Neural progenitor cell (in vitro differentiated cells): ENCODE data around the gene ATXN1. TPM values are rescaled to one million over a fixed set of nuclear protein-coding genes. Genes with fewer than 3 reads are reported as not detected.
"Not testable (repeated sequence)": the region's sequence is repeated elsewhere in the genome, so short reads cannot be mapped to it uniquely, and the experiment has no call there.

Experiments used
- DNase-seq: peaks from one replicate; pipeline ENCODE4 v3.0.0-alpha.2; 2016; ENCODE audit warnings: low spot score
- H2AFZ ChIP-seq: fragments of 200-600 bp; sonication (generic); replicated peaks from 2 replicates; pipeline ENCODE4 v1.6.1; 2016; ENCODE audit warnings: antibody characterized with exemption
- H3F3A ChIP-seq: fragments of 200-600 bp; sonication (generic); 2 replicates; pipeline ENCODE4 v1.6.1; 2016; ENCODE audit warnings: antibody characterized with exemption, low read depth
- H3K27ac ChIP-seq: fragments of 200-600 bp; sonication (generic); 2 replicates; pipeline ENCODE4 v1.5.1; 2016; ENCODE audit warnings: mild to moderate bottlenecking
- H3K27me3 ChIP-seq: fragments of 200-600 bp; sonication (generic); 2 replicates; pipeline ENCODE4 v1.6.1; 2016; ENCODE audit warnings: mild to moderate bottlenecking, moderate library complexity
- H3K36me3 ChIP-seq: fragments of 200-600 bp; sonication (generic); 2 replicates; pipeline ENCODE4 v1.5.1; 2016
- H3K4me1 ChIP-seq: fragments of 200-600 bp; sonication (generic); 2 replicates; pipeline ENCODE4 v1.6.1; 2016; ENCODE audit warnings: mixed run types
- H3K4me2 ChIP-seq: fragments of 200-600 bp; sonication (generic); 2 replicates; pipeline ENCODE4 v1.6.1; 2016
- H3K4me3 ChIP-seq: fragments of 200-600 bp; sonication (generic); 2 replicates; pipeline ENCODE4 v1.5.1; 2016
- H3K79me2 ChIP-seq: fragments of 200-600 bp; sonication (generic); 2 replicates; pipeline ENCODE4 v1.6.1; 2016; ENCODE audit warnings: low read depth
- H3K9ac ChIP-seq: fragments of 200-600 bp; sonication (generic); 2 replicates; pipeline ENCODE4 v1.6.1; 2016
- H3K9me3 ChIP-seq: fragments of 200-600 bp; sonication (generic); 2 replicates; pipeline ENCODE4 v1.5.1; 2016; ENCODE audit warnings: low read depth
- H4K20me1 ChIP-seq: fragments of 200-600 bp; sonication (generic); 2 replicates; pipeline ENCODE4 v1.6.1; 2016; ENCODE audit warnings: low read depth
- H3K27ac Mint-ChIP-seq: 3 replicates; pipeline ENCODE4 v1.8.0; 2021; ENCODE audit warnings: mixed read lengths
- H3K27me3 Mint-ChIP-seq: 2 replicates; pipeline ENCODE4 v1.8.0; 2022; ENCODE audit warnings: low read depth, mild to moderate bottlenecking, inconsistent platforms, moderate library complexity, mixed read lengths; ENCODE audit not compliant: insufficient read depth
- H3K36me3 Mint-ChIP-seq: 3 replicates; pipeline ENCODE4 v1.8.0; 2021; ENCODE audit warnings: mixed read lengths
- H3K4me1 Mint-ChIP-seq: 3 replicates; pipeline ENCODE4 v1.8.0; 2021; ENCODE audit warnings: mixed read lengths
- H3K4me3 Mint-ChIP-seq: 3 replicates; pipeline ENCODE4 v1.8.0; 2021; ENCODE audit warnings: mild to moderate bottlenecking, moderate library complexity, mixed read lengths
- H3K9me3 Mint-ChIP-seq: 3 replicates; pipeline ENCODE4 v1.8.0; 2020; ENCODE audit warnings: mixed read lengths
- EZH2 ChIP-seq: fragments of 200-600 bp; sonication (generic); IDR thresholded peaks from 2 replicates; pipeline ENCODE4 v1.6.1; 2017; ENCODE audit warnings: antibody characterized with exemption, mild to moderate bottlenecking, moderate library complexity
- EZH2phosphoT487 ChIP-seq: fragments of 200-600 bp; sonication (generic); IDR thresholded peaks from 2 replicates; pipeline ENCODE4 v1.6.1; 2017; ENCODE audit warnings: antibody characterized with exemption
- total RNA-seq: library from RNA; depleted of rRNA; stranded (reverse); fragments of >200 nt; gene quantifications from 2 replicates; pipeline ENCODE4 v1.2.3, GENCODE V29; 2015; ENCODE audit warnings: low replicate concordance
- TF ChIP-seq, protein P1 (sequence below): fragments of 200-600 bp; sonication (generic); IDR thresholded peaks from 2 replicates; pipeline ENCODE4 v1.5.1; 2017; ENCODE audit warnings: antibody characterized with exemption, mild to moderate bottlenecking

Gene ATXN1
- total RNA-seq, 1 donor from 2014 or later: 3.6 TPM

DNA sequence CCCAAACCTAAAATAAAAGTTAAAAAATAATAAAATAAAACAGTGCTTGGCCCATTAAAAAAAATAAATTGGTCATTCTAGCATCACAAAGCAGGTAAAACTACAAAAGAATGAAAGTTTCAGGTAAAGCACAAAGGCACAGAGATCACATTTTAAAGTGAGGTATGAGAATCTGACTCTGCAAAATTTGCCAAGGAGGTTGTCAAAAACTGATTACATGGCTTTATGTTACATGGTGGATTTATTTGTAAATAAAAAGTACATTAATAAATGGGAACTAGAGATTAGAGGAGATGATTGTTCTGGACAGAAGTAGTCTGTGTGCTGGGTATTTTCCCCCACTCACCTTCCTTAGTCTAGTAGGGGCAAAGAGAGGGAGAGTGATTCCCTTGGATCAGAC is 24.2 kb upstream of the ATXN1 start:
- no peaks in the 10 kb centered on the region for H3F3A ChIP-seq
- H3K27ac ChIP-seq: no peak overlapping the region
- Mint-ChIP-seq H3K27me3 (peaks cover 6% of the 10 kb centered on the region), H3K36me3 (no peaks in the 10 kb centered on the region), H3K9me3 (peaks cover 2% of the 10 kb centered on the region), H3K27ac (no peak overlapping the region), H3K4me3 (no peak overlapping the region), H3K4me1 (peaks cover 2% of the 10 kb centered on the region)
- H3K27me3 ChIP-seq: no peaks in the 10 kb centered on the region
- H2AFZ ChIP-seq: no peak overlapping the region
- H3K4me1 ChIP-seq: peaks cover 6% of the 10 kb centered on the region
- H3K4me2 ChIP-seq: no peak overlapping the region
- TF ChIP-seq EZH2phosphoT487: no peak
- TF ChIP-seq, protein P1, sequence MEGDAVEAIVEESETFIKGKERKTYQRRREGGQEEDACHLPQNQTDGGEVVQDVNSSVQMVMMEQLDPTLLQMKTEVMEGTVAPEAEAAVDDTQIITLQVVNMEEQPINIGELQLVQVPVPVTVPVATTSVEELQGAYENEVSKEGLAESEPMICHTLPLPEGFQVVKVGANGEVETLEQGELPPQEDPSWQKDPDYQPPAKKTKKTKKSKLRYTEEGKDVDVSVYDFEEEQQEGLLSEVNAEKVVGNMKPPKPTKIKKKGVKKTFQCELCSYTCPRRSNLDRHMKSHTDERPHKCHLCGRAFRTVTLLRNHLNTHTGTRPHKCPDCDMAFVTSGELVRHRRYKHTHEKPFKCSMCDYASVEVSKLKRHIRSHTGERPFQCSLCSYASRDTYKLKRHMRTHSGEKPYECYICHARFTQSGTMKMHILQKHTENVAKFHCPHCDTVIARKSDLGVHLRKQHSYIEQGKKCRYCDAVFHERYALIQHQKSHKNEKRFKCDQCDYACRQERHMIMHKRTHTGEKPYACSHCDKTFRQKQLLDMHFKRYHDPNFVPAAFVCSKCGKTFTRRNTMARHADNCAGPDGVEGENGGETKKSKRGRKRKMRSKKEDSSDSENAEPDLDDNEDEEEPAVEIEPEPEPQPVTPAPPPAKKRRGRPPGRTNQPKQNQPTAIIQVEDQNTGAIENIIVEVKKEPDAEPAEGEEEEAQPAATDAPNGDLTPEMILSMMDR: no peak
- no peak for TF ChIP-seq EZH2
- no peaks in the 10 kb centered on the region for H3K36me3 ChIP-seq
- no peak for DNase-seq
- H3K79me2 ChIP-seq: no peaks in the 10 kb centered on the region
- H4K20me1 ChIP-seq: no peaks in the 10 kb centered on the region
- no peak overlapping the region for H3K9ac ChIP-seq
- no peak overlapping the region for H3K4me3 ChIP-seq
- H3K9me3 ChIP-seq: no peaks in the 10 kb centered on the region

DNA sequence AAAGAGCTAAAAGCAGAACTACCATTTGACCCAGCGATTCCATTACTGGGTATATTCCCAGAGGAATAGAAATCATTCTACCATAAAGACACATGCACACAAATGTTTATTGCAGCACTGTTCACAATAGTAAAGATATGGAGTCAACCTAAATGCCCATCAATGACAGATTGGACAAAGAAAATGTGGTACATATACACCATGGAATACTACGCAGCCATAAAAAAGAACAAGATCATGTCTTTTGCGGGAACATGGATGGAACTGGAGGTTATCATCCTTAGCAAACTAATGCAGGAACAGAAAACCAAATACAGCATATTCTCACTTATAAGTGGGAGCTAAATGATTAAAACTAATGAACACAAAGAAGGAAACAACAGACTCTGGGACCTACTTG is 23.7 kb upstream of the ATXN1 start:
- H3K4me1 ChIP-seq, H4K20me1 ChIP-seq, DNase-seq, H3K27me3 Mint-ChIP-seq, H3K9ac ChIP-seq, H3K4me1 Mint-ChIP-seq, H3K27ac ChIP-seq, H3K4me3 ChIP-seq, H3K4me3 Mint-ChIP-seq, H2AFZ ChIP-seq, H3K9me3 ChIP-seq, H3K9me3 Mint-ChIP-seq, H3K79me2 ChIP-seq, H3F3A ChIP-seq, H3K27me3 ChIP-seq, H3K36me3 Mint-ChIP-seq, H3K27ac Mint-ChIP-seq, H3K4me2 ChIP-seq, H3K36me3 ChIP-seq: not testable (repeated sequence)

DNA sequence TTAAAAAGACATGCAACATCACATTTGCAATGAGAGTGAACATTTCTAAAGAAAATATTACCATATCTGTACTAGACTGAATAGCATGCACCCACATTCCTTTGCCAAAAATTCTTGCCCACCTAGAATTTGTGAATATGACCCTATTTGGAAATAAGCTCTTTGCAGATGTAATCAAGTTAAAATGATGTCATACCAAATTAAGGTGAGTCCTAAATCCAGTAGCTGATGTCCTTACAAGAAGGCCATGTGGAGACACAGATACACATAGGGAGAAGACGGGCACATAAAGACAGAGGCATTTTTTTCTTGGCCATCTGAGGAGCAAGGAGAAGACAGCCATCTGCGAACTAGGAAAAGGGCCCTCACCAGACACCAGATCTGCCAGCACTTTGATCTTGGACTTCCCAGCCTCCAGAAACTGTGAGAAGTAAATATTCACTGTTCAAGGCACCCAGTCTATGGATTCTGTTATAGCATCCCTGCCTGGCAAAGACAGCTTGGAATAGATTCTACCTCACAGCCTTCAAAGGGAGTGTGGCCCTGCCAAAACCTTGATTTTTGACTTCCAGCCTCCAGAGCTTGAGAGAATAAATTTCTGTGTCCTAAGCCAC is 22.8 kb upstream of the ATXN1 start:
- Histone ChIP-seq H3K4me3 (no peak overlapping the region), H3K9ac (no peak overlapping the region), H3K27ac (no peak overlapping the region), H3K27me3 (no peaks in the 10 kb centered on the region), H3K9me3 (no peaks in the 10 kb centered on the region), H3F3A (no peaks in the 10 kb centered on the region), H4K20me1 (no peaks in the 10 kb centered on the region), H3K36me3 (no peaks in the 10 kb centered on the region), H2AFZ (no peak overlapping the region), H3K4me2 (no peak overlapping the region), H3K79me2 (no peaks in the 10 kb centered on the region), H3K4me1 (peaks cover 6% of the 10 kb centered on the region)
- DNase-seq: no peak
- Mint-ChIP-seq H3K27me3 (peaks cover 6% of the 10 kb centered on the region), H3K4me3 (no peak overlapping the region), H3K4me1 (peaks cover 2% of the 10 kb centered on the region), H3K9me3 (peaks cover 2% of the 10 kb centered on the region), H3K27ac (no peak overlapping the region), H3K36me3 (no peaks in the 10 kb centered on the region)
- TF ChIP-seq, protein P1: no peak
- no peak for TF ChIP-seq EZH2phosphoT487
- TF ChIP-seq EZH2: no peak

DNA sequence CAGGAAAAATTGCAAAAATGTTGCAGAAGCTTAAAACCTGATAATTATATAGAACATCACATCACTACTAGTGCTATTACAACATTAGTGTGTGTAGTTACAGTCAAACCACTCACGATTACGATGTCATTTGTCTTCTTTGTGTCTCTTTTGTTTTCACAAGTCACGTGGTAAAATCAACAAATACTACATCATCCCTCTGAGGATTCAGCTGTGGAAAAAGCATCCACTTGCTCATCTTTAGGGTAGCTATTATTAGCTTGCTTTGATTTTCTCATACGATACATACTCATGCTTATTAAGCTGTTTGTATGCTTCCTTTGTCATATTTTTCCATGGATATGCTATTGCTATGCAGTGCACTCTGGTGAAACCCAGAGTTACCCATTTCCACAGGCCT is 22.2 kb upstream of the ATXN1 start:
- no peak overlapping the region for H3K9ac ChIP-seq
- no peaks in the 10 kb centered on the region for H3F3A ChIP-seq
- no peak overlapping the region for H3K27ac ChIP-seq
- H2AFZ ChIP-seq: no peak overlapping the region
- no peak overlapping the region for H3K4me3 ChIP-seq
- no peak overlapping the region for H3K4me3 Mint-ChIP-seq
- no peaks in the 10 kb centered on the region for H3K27me3 ChIP-seq
- H3K27me3 Mint-ChIP-seq: peaks cover 6% of the 10 kb centered on the region
- no peaks in the 10 kb centered on the region for H3K36me3 ChIP-seq
- no peak overlapping the region for H3K27ac Mint-ChIP-seq
- TF ChIP-seq EZH2 (no peak), EZH2phosphoT487 (no peak)
- TF ChIP-seq, protein P1: no peak
- no peak overlapping the region for H3K4me2 ChIP-seq
- H3K4me1 ChIP-seq: peaks cover 6% of the 10 kb centered on the region
- no peak for DNase-seq
- H4K20me1 ChIP-seq: no peaks in the 10 kb centered on the region
- H3K36me3 Mint-ChIP-seq: no peaks in the 10 kb centered on the region
- no peaks in the 10 kb centered on the region for H3K9me3 ChIP-seq
- peaks cover 2% of the 10 kb centered on the region for H3K9me3 Mint-ChIP-seq
- no peaks in the 10 kb centered on the region for H3K79me2 ChIP-seq
- H3K4me1 Mint-ChIP-seq: peaks cover 2% of the 10 kb centered on the region
